ENCODE measurements around the gene STK17B. TPM values are rescaled to one million over a fixed set of nuclear protein-coding genes. Genes with fewer than 3 reads are reported as not detected.

The STK17B gene
- total RNA-seq = 10.9 and 12.4 TPM in 2 replicates

DNA sequence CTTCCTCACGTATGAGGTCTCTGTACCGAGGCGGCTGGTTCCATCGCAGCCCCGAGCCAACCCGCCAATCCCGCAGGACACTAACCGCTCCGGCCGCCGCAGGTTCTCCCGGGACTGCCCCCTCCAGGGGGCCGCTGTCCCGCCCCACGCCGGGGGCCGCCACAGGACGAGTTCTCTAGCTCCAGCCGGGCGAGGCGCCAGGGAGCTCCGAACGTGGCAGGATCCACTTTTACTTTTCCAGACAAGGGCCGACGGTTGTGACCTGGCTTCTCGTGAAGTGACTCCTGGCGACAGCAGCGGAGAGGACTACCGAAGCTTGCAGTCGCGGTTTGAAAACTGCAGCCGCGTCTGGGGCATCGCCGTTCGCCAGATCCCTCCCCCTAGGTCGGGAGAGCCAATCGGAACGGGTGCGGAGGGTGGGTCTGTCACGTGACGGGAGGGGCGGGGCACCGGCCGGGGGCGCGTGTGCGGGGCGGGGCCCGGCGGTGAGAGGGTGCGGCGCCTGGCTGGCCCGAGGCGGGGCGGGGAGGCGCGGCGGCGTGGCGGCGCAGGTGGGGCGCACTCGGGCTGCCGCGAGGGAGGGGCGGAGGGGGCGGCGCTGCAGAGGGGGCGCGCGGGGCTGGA, at the start of gene STK17B:
STK17B (minus strand) TSS at position 331 of the 624 bp plus-strand sequence. CDS start 8,195 bp downstream, outside the sequence.

Other genes with a start within 250 kb of the STK17B start
- gene DNAH7, start 102.7 kb downstream of the STK17B start, total RNA-seq = under 0.01 and 0.38 TPM in 2 replicates